Measurements from ENCODE around the gene MYO7B. TPM values are rescaled to one million over a fixed set of nuclear protein-coding genes. Genes with fewer than 3 reads are reported as not detected.

MYO7B gene
- total RNA-seq, 1 experiment from 2014 or later: 0.48 TPM

DNA sequence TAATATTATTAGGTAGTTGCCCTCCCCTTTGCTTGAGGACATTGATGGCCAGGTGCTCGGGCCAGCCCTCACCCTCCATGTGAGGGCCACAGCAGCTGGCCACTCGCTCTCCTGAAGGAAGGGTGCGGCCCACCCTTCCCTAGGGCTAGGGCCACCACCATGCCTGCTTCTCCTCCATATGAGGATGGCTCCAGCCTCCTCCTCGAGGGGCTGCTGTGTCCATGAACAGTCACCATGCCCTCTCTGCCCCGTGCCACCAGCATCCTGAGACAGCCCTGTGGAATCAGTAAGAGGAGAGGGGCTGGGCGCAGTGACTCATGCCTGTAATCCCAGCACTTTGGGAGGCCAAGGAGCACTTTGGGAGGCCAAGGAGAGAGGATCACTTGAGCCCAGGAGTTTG is 112.8 kb downstream of the MYO7B start:
- DNase-seq (ENCODE audit: low spot score): no peak

DNA sequence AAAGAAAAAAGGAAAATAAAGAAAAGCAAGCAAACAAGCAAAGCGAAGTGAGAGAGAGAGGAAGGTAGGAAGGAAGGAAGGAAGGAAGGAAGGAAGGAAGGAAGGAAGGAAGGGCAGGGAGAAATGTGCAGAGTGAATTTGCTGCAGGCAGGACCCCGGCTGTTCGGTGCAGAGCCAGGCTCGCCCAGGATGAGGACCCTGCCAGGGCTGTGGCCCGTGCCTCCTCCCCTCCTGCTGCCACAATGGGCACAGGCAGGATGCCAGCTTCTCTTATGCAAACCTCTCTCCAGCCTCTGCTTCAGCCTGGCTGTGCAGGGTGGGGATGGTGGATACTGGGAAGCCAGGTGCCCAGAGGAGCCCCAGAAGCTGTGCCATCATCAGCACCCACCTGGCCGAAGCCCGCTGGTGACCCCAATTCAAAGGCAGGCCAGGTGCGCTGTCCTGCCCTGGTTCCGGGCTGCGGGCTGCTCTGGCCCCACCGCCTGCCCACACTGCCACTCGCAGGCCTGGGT is 113.7 kb downstream of the MYO7B start:
- DNase-seq (ENCODE audit: low spot score): no peak

DNA sequence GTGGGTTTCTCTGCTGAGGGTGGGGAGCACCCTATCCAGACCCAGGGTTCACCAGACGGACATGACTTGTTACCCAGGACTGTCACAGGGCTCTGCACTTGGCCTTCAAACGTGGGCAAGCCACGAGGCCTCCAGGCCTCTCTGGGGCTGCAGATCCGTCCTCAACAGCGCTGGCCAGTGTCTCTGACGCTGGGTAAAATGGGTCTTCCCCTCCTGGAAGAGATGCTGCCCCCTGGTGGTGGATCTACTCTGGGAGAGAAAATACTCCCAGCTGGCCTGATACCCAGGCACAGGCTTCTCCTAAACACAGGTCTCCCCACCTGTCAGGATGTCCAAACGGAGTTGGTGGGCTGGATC is 114.2 kb downstream of the MYO7B start:
- peak; percentile 76 for DNase-seq (ENCODE audit: low spot score)

DNA sequence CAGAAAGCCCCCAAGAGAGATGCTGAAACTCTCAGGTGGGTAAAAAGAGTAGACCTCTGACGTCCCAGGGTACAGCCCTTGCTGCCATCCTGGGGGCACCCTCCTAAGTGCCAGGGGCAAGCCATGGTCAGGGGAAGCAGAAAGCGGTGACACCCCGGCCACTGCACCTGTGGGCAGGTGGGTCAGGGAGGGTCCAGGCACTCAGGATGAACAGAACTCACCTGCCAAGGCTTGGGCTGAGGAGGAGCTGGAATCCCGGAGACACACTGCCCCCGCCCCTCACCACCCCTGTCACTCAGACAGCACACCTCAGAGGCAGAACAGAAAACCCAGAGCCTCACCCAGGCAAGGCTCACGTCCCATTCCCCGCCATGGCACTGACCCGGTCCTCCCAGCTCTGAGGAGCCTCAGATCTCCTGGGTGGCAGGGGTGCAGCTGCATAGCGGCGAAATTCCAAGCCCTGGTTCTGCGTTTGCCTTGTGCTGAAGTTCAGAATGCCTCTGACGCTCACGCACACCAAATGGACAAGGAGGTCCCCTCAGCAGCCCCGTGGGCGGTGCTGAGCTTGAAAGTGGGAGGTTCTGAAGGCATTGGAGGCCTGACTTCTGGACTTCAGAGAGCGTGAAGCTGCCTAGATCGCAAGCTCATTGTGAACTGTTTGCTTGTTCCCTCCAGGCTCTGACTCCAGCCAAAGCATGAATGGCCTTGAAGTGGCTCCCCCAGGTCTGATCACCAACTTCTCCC is 114.7 kb downstream of the MYO7B start:
- no peak for DNase-seq (ENCODE audit: low spot score)

DNA sequence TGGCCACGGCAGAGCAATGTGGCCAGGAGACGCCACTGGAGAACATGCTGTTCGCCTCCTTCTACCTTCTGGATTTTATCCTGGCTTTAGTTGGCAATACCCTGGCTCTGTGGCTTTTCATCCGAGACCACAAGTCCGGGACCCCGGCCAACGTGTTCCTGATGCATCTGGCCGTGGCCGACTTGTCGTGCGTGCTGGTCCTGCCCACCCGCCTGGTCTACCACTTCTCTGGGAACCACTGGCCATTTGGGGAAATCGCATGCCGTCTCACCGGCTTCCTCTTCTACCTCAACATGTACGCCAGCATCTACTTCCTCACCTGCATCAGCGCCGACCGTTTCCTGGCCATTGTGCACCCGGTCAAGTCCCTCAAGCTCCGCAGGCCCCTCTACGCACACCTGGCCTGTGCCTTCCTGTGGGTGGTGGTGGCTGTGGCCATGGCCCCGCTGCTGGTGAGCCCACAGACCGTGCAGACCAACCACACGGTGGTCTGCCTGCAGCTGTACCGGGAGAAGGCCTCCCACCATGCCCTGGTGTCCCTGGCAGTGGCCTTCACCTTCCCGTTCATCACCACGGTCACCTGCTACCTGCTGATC is 115.4 kb downstream of the MYO7B start:
- DNase-seq (ENCODE audit: low spot score): no peak

DNA sequence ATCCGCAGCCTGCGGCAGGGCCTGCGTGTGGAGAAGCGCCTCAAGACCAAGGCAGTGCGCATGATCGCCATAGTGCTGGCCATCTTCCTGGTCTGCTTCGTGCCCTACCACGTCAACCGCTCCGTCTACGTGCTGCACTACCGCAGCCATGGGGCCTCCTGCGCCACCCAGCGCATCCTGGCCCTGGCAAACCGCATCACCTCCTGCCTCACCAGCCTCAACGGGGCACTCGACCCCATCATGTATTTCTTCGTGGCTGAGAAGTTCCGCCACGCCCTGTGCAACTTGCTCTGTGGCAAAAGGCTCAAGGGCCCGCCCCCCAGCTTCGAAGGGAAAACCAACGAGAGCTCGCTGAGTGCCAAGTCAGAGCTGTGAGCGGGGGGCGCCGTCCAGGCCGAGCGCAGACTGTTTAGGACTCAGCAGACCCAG is 115.9 kb downstream of the MYO7B start:
- no peak for DNase-seq (ENCODE audit: low spot score)

DNA sequence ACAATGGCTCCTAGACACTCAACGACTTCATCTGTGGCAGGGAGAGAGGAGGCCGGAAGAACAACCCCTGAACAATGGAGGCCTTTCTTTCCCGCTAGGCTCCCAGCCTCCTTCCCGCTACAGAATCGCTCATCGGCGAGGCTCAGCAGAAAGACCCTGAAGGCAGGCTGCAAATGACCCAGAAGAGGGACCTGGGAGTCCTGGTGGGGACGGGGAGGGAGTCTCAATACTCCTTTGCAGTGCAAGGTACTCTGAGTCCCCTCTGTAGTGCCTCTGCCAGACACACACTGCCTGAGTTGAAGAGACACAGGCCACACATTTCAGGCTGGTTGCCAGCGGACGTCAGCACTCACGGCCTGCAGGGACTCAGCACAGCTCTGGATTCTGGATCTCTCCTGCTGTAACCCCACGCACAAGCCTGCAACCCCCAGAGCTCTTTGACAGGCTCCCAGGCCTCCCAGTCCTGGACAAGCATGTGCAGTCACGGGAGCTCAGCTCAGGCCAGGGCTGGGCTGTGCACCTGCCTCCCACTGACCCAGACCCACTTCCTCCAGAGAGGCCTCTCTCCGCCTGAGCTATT is 116.6 kb downstream of the MYO7B start:
- no peak for DNase-seq (ENCODE audit: low spot score)

GRCh38 chr2:127652786-127653357 is 117.4 kb downstream of the MYO7B start:
- no peak for DNase-seq (ENCODE audit: low spot score)

- DNase-seq (ENCODE audit: low spot score): no peak
Measured at GRCh38 chr2:127653421-127654083, 118.1 kb downstream of the MYO7B start.

GRCh38 chr2:127654084-127654837 is 118.8 kb downstream of the MYO7B start:
- no peak for DNase-seq (ENCODE audit: low spot score)

GRCh38 chr2:127654838-127655175 is 119.3 kb downstream of the MYO7B start:
- no peak for DNase-seq (ENCODE audit: low spot score)

GRCh38 chr2:127655209-127656073 is 120.0 kb downstream of the MYO7B start:
- no peak for DNase-seq (ENCODE audit: low spot score)

DNA sequence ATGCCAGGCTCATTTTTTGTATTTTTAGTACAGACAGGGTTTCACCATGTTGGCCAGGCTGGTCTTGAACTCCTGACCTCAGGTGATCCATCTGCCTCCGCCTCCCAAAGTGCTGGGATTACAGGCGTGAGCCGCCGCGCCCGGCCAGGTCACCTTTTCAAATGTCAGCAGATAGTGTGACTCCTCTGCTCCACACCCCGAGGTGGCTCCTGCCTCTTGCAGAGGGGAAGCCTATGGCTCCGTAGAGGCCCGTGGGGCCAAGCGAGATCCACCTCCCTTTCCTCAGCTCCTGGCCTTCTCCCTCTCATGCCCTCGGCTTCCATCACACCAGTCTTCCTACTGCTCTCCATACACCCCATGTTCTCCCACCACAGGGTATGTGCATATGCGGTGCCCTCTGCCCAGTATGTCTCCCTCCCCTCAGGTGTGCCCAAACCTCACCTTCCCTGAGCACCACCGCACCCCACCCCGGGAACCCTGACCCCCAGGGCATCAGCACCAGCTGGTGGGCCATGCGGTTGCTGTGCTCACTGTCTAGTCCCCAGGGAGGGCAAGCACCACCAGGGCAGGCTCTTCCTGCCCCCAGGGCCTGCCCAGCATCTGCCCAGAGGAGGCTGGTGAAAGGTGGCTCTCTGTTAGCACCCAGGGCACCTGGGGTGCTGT is 121.2 kb downstream of the MYO7B start:
- DNase-seq (ENCODE audit: low spot score): no peak

GRCh38 chr2:127657232-127657595 is 121.7 kb downstream of the MYO7B start:
- no peak for DNase-seq (ENCODE audit: low spot score)

GRCh38 chr2:127658146-127658545 is 122.7 kb downstream of the MYO7B start:
- no peak for DNase-seq (ENCODE audit: low spot score)

- DNase-seq (ENCODE audit: low spot score): no peak
Measured at GRCh38 chr2:127658641-127659407, 123.3 kb downstream of the MYO7B start.

GRCh38 chr2:127659408-127660290 is 124.2 kb downstream of the MYO7B start:
- no peak for DNase-seq (ENCODE audit: low spot score)

GRCh38 chr2:127660291-127660578 is 124.8 kb downstream of the MYO7B start:
- DNase-seq (ENCODE audit: low spot score): no peak

Measured in H4 (cell line).